Raji (cell line): ENCODE data around the gene CARHSP1.

Experiments used
- POLR2A ChIP-seq: IDR thresholded peaks from 2 replicates; pipeline ENCODE4 v1.6.1; 2011; ENCODE audit warnings: low read depth, low read length, control low read depth; ENCODE audit not compliant: insufficient read depth

Gene CARHSP1

DNA sequence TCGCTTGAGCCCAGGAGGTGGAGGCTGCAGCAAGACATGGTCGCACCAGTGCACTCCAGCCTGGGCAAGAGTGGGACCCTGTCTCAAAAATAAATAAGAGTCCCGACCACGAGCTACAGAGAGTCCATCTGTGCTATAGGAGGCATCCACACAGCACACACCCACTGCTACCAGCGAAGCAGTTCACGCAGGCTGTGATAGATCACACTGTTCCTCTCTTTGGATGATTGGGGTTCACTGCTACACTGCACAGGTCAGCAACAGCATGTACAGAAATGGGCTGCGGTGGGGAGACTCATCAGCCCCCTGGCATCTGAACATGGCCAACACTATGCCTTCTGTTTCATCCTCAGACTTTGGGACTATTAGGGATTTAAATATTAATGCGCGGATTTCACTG lies 37.4 kb downstream of the CARHSP1 start:
- no peak for TF ChIP-seq POLR2A

DNA sequence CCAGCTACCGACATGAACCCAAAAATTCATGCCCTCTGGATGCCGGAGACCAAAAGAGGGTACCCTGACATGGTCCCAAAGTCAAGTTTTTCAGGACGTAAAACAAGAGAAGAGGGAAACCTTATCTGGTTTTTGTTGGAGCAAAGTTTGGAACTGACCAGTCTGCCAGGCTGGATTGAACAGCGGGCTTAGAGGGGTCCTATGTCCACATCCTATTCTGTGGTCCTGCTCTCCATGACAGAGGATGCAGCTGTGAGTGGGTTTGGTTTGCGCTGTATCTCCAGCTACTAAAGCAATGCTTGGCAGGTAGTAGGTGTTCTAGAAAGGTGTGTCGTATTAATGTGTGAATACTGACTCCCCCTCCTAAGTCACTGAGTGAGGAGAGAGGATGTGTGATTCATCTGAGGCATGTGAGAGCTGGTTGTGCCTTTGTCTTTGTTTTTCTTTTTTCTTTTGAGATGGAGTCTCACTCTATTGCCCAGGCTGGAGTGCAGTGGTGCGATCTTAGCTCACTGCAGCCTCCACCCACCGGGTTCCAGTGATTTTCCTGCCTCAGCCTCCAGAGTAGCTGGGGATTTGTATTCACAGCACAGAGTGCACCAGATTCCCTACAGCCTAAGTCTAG lies 40.2 kb downstream of the CARHSP1 start:
- no peak for TF ChIP-seq POLR2A

GRCh38 chr16:8826278-8826879 lies 42.4 kb downstream of the CARHSP1 start:
- TF ChIP-seq POLR2A, result no peak

- TF ChIP-seq POLR2A, result no peak
These were observed 46.4 kb downstream of the CARHSP1 start for GRCh38 chr16:8822403-8822802.

GRCh38 chr16:8819411-8820034 lies 49.3 kb downstream of the CARHSP1 start:
- no peak for TF ChIP-seq POLR2A

- no peak for TF ChIP-seq POLR2A
These were observed 50.1 kb downstream of the CARHSP1 start for GRCh38 chr16:8818504-8819270.

GRCh38 chr16:8816967-8817655 lies 51.7 kb downstream of the CARHSP1 start:
- TF ChIP-seq POLR2A, result no peak

- no peak for TF ChIP-seq POLR2A
These were observed 54.6 kb downstream of the CARHSP1 start for GRCh38 chr16:8814095-8814806.

DNA sequence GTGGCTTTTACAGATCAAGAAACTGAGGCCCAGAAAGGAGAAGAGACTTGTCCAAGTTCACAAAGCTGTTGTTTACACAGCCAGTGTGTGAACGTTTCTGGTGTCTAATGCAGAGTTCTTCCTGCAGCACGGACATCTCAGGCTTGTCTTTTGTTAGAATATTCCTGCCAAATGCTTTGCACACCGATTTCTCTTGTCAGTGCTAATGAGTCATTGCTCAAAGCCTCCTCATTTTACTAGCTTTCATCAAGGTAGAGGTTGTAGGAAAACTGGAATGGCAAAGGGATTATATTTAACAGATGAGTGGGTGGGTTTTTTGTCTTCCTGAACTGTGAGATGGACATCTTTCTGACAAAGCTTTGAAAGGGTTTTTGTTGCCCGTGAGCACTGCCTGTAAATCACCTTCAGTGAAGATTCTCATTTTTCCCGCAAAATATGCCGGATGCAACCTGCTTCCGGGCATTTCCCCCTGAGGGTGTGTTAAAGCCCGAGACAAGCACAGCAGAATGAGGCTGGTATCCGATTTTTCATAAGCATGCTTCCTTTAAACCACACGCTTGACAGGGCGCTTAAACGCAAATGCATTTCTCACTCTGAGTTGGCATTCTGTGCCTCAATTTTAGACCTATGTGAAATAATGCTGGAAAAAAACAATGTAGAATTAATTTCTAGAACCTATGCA lies 56.5 kb downstream of the CARHSP1 start:
- TF ChIP-seq POLR2A, result no peak

DNA sequence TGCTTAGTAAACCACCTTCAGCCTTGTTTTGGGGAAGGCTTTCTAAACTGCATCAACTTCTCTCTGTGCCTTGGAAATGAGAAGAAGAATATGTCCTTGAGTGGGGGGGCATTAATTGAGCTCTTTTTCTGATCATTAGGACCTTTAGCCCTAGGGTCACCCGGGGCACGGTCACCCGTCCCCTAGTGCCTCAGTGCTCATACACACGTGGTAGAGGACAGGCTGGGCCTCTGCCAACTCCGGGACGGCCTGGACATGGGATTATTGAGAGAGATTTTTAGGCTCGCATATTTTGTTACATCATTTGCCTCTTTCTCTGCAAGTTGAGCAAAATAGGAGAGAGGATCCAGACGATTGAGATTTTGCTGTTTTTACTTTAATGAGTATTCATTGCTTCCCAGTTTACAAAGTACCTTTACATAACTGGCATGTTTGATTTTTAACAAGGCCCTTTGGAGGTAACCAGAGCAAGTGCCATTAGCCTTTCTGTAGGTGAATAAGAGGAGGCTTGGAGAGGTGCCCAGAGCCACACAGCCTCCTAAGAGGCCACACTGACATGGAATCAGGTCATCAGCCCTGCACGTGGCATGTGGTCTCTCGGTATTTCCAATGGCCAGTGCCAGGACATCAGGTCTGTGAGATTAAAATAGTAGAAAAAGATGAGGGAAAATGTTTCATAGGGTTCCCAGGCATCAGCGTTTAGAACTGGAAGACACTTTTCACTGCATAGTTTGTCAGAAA lies 60.0 kb downstream of the CARHSP1 start:
- TF ChIP-seq POLR2A, result no peak

DNA sequence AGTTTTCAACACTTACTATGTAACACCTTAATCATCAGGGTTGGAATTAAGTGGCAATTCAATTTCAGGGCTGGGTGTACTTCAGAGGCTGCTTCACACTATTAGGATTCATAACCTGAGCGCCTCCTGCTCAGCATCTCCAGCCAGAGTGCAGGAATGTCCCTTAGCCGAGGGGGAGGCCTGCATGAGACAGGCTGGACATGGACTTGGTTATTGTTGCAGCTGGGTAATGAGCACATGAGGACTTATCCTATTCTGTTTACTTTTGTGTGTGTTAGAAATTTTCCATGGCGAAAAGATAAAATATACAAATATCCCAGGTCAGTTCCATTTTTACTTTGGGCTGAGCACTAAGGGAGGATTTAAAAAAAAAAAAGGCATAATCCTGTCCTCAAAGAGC lies 60.8 kb downstream of the CARHSP1 start:
- no peak for TF ChIP-seq POLR2A

DNA sequence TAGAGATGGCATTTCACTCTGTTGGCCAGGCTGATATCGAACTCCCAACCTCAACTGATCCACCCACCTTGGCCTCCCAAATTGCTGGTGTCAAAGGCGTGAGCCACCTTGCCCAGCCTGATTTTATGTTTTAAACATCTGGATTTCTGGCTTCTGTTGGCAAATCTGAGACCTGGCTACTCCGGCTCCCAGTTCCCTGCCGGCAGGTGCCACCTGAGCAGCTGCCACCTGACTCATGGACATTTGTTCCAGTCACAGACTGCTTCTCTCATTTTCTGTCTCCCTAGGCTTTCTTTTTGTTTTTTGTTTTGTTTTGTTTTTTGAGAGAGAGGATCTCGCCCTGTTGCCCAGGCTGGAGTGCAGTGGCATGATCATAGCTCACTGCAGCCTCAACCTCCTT lies 61.6 kb downstream of the CARHSP1 start:
- TF ChIP-seq POLR2A, result no peak

- TF ChIP-seq POLR2A, result no peak
These were observed 62.4 kb downstream of the CARHSP1 start for GRCh38 chr16:8806272-8806983.

GRCh38 chr16:8804313-8804712 lies 64.5 kb downstream of the CARHSP1 start:
- no peak for TF ChIP-seq POLR2A
